GM12874 (cell line): ENCODE measurements around the gene CLCN4.

Experiments used
- TF ChIP-seq, protein P1 (sequence below): IDR thresholded peaks from 2 replicates; pipeline ENCODE4 v1.5.1; 2011; ENCODE audit warnings: low read depth, mild to moderate bottlenecking, control low read depth, low read length, moderate library complexity; ENCODE audit not compliant: insufficient read depth

The CLCN4 gene

DNA sequence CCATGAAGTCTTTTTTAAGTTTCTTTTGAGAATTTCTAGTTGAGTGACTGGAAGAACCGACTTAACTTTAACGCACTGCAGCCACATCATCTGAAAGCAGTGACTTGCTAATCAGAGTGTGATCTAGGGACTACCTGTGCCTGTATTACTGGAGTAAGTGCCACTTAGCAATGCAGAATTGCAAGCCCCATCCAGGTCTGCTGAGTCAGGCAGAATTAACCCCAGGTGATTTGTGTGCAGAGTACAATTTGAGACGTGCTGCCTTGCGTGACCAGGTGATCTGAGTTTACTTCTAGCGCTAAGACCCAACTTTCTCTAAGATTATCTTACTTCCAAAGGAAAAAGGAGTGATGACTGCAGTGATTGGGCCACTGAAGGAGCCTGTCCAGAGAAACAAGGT lies 85.3 kb downstream of the CLCN4 start:
- TF ChIP-seq, protein P1, sequence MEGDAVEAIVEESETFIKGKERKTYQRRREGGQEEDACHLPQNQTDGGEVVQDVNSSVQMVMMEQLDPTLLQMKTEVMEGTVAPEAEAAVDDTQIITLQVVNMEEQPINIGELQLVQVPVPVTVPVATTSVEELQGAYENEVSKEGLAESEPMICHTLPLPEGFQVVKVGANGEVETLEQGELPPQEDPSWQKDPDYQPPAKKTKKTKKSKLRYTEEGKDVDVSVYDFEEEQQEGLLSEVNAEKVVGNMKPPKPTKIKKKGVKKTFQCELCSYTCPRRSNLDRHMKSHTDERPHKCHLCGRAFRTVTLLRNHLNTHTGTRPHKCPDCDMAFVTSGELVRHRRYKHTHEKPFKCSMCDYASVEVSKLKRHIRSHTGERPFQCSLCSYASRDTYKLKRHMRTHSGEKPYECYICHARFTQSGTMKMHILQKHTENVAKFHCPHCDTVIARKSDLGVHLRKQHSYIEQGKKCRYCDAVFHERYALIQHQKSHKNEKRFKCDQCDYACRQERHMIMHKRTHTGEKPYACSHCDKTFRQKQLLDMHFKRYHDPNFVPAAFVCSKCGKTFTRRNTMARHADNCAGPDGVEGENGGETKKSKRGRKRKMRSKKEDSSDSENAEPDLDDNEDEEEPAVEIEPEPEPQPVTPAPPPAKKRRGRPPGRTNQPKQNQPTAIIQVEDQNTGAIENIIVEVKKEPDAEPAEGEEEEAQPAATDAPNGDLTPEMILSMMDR = no peak

DNA sequence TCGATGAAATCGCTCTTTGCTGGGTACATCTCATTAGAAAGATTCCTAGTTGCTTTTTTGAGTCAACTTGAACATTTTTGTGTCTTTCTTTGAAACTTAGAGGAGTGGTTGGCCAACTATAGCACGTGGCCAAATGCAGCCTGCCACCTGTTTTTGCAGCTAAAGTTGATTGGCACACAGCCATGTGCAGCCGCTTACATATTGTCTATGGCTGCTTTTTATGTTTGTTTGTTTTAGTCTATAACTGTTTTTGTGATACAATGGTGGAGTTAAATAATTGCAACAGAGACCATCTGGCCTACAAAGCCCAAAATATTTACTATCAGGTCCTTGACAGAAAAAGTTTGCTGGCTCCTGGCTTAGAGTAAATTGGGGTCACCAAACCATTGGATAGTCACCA lies 86.3 kb downstream of the CLCN4 start:
- TF ChIP-seq, protein P1 = no peak

DNA sequence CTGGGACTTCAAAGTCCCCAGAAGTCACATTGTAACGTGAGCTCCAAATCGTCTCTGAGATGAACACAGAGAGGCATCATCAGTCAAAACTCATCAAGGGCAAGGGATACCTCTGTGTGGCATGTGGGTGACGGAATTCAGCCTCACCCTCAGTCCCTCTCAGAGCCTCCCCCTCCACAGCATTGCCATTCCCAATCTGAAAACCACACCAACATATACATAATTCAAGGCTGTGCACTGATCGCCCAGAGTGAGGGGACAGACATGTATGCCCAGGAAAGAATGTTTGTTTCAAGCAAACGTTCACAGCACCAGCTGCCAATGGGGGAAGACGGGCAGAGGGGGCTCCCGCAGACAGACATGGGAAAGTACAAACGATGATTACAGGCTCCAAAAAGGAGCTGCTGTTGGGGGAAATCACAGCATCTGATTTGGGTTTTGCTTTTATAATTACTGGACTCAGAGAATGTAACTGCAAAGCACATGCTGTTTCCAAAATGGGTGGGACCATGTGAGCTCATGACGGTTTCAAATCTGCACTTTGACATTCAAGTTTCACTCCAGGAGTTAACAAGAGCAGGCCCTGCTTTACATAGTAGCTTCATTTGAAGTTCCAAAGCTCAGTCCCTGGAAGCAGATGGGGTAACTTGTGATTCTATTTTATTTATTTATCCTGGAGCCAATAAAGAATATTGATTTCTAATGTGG lies 88.3 kb downstream of the CLCN4 start:
- TF ChIP-seq, protein P1 = no peak

DNA sequence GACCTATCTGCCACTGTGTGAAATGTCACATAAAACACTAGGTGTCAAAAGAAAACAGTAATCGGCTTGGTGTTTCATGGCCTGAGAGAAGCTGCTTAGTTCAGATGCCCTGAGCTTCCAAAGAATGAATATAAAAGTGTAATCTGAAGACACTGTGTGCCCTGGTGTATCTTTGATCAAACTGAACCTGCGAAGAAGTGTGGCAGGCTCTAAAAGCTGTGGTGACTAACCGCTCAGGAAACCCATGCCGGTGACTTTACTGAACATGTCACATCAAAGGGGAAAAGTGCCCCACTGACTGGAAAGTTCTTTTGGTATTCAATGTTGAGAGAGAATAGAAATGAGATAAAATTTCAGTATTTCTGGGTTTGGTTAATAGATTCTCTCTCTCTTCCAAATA lies 89.1 kb downstream of the CLCN4 start:
- TF ChIP-seq, protein P1 = no peak

DNA sequence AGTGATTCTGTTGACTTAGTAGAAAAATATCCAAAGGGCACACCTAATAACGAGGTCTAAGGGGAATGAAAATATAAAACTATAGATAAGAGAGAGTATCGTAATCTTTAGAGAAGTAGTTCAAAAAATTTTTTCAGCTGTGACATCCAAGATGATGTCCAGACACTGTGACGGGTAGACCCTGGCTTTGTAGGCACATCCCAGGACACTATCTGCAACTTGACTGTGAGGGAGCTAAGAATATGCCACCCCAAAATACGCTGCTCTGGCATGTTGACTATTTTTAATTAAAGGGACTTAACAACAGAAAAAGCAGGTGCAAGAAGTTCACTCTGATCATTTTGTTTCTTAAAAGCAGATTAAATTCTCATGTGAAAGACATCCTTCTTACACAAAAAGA lies 89.5 kb downstream of the CLCN4 start:
- TF ChIP-seq, protein P1 = no peak

DNA sequence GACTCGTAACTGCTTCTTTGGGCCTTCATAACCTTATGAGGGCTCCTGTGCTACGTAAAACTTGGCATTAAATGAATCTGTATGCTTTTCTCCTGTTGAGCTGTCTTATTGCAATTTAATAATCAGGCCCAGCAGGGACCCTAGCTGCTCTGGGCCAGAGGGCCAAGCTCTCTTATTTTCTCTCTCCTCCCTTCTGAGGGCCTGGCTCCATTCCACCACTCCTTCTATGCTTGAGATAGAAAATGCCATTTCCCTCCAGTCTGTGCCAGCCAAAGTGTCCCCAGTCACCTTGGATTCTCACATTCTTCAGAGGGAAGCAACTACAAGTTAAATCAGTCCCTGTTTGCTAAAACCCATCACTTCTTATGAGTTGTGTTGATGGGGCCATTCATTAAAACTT lies 90.1 kb downstream of the CLCN4 start:
- TF ChIP-seq, protein P1 = no peak

DNA sequence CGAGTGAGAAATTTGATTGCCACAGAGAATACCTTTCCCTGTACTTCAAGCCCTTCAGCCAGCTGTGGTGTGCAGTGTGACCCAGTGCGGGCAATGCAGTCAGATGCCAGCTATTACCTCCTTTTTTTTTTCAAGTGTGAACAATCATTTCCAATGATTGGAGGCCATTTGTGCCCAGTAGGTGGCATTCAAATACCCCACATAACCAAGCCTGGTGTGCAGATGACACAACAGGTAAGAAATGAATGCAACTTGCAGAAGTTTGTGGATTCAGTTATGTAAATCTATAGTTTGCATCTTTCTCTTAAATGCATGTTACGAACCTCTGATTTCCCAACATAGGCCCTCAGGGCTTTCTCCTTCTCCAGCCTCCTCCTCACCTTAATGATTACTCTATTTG lies 98.0 kb downstream of the CLCN4 start:
- TF ChIP-seq, protein P1 = no peak

DNA sequence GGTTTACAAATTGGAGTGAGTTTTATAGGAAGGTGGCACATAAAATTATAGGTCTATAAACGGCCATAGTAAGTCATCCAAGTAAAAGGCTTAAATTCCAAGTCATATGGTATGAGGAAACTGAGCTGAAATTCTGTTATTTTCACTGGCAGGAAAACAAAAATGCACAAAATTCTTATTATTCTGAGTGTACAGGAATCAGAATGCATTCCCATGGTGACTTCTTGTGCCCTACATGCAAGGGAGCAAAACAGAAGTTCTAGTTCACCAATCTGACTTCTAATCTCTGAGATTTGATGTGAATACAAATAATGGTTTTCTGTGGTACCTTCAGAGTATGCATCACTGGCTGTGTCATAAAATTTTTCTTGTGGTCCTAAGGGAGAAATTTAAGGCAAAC lies 102.9 kb downstream of the CLCN4 start:
- TF ChIP-seq, protein P1 = no peak
